ENCODE measurements around the gene SIDT2. TPM values are rescaled to one million over a fixed set of nuclear protein-coding genes. Genes with fewer than 3 reads are reported as not detected.

Gene SIDT2
- total and polyA plus RNA-seq, 2 donors (not counting 3 experiments of a cell fraction or from before 2014, with no cell fraction given): 28.7 to 34.5 TPM

- no peak overlapping the region for H2AFZ ChIP-seq (ENCODE audit: low read depth, low read length)
- H3K4me1 ChIP-seq (ENCODE audit: control insufficient read depth, extremely low read depth, insufficient read depth, low read length): peaks cover 9% of the 10 kb centered on the region
- H4K20me1 ChIP-seq (replicated peaks; ENCODE audit: control insufficient read depth, extremely low read depth, insufficient read depth, low read length): no peaks in the 10 kb centered on the region
- H3K36me3 ChIP-seq (ENCODE audit: control insufficient read depth in 2 of 2, extremely low read depth in 1 of 2, insufficient read depth in 2 of 2, low read length in 2 of 2): peaks cover 0 to 3% of the 10 kb centered on the region in 2 experiments
- no TSS peak for BruUV-seq (replicated peaks)
- no peak overlapping the region for H3K4me3 ChIP-seq (replicated peaks in 1 of 3; ENCODE audit: insufficient read depth in 1 of 3, low read depth in 1 of 3, low read length in 3 of 3)
- intact Hi-C loops (cut with micrococcal nuclease): loop anchor here (2.0 kb wide), 1 partner anchor 19 kb away; the partner anchor contains the start of gene SIDT2
- H3K79me2 ChIP-seq (ENCODE audit: control insufficient read depth, insufficient read depth, low read length): no peaks in the 10 kb centered on the region
- dilution Hi-C loops (cut with MboI; ENCODE audit: extremely low pct_ligation_motif_present, low sequenced_read_pairs): no loop called here
- POLR2A ChIA-PET: no interaction called here
- H3K27ac ChIP-seq (ENCODE audit: insufficient read depth, low read depth, low read length): no peak overlapping the region
- H3K27me3 ChIP-seq (ENCODE audit: control insufficient read depth in 2 of 2, insufficient read depth in 2 of 2, low read length in 2 of 2): no peaks in the 10 kb centered on the region
- no peaks in the 10 kb centered on the region for H3K9me1 ChIP-seq (replicated peaks; ENCODE audit: control insufficient read depth, extremely low read depth, insufficient read depth, low read length)
- no peak for DNase-seq (ENCODE audit: low read depth, low spot score)
- no peak overlapping the region for H3K4me2 ChIP-seq (ENCODE audit: insufficient read depth, low read length)
- peak; percentile 36 to 41 for TF ChIP-seq CTCF (IDR thresholded peaks at IDR 0.05; ENCODE audit: extremely low read depth in 1 of 2, insufficient read depth in 1 of 2, low read depth in 1 of 2, low read length in 2 of 2)
- TF ChIP-seq FOS (IDR thresholded peaks at IDR 0.05; ENCODE audit: borderline replicate concordance, insufficient read depth, low read length): no peak
- no peak for FAIRE-seq
- H3K9me3 ChIP-seq (replicated peaks; ENCODE audit: control insufficient read depth, insufficient read depth, low read length): no peaks in the 10 kb centered on the region
- CTCF ChIA-PET: interaction anchor here (1.1 to 1.3 kb wide), 3 partner anchors 16 to 29 kb away, joined by 3 to 4 read pairs (median 3); no protein-coding TSS in a partner anchor
- H3K9ac ChIP-seq (replicated peaks; ENCODE audit: extremely low read depth, insufficient read depth, low read length): no peak overlapping the region
Measured at GRCh38 chr11:117197516-117198456, 19.2 kb downstream of the SIDT2 start.

- no peaks in the 10 kb centered on the region for H3K9me3 ChIP-seq (replicated peaks; ENCODE audit: control insufficient read depth, insufficient read depth, low read length)
- H4K20me1 ChIP-seq (replicated peaks; ENCODE audit: control insufficient read depth, extremely low read depth, insufficient read depth, low read length): no peaks in the 10 kb centered on the region
- no peak overlapping the region for H3K27ac ChIP-seq (ENCODE audit: insufficient read depth, low read depth, low read length)
- no peaks in the 10 kb centered on the region for H3K27me3 ChIP-seq (ENCODE audit: control insufficient read depth in 2 of 2, insufficient read depth in 2 of 2, low read length in 2 of 2)
- H2AFZ ChIP-seq (ENCODE audit: low read depth, low read length): peak overlapping the region; percentile 75
- TSS peak; percentile 72 for BruUV-seq (replicated peaks)
- peak overlapping the region; percentile 38 for H3K4me2 ChIP-seq (ENCODE audit: insufficient read depth, low read length)
- TF ChIP-seq POLR2AphosphoS5 (IDR thresholded peaks at IDR 0.05; ENCODE audit: insufficient read depth, low read depth, low read length): no peak
- TF ChIP-seq MAX (IDR thresholded peaks at IDR 0.05; ENCODE audit: insufficient read depth, insufficient read length): no peak
- no peak for TF ChIP-seq POLR2A (IDR thresholded peaks at IDR 0.05; ENCODE audit: low read depth, low read length)
- dilution Hi-C loops (cut with MboI; ENCODE audit: extremely low pct_ligation_motif_present, low sequenced_read_pairs): no loop called here
- no peaks in the 10 kb centered on the region for H3K79me2 ChIP-seq (ENCODE audit: control insufficient read depth, insufficient read depth, low read length)
- FAIRE-seq (no peak), DNase-seq (ENCODE audit: low read depth, low spot score) (no peak)
- peaks cover 9% of the 10 kb centered on the region for H3K4me1 ChIP-seq (ENCODE audit: control insufficient read depth, extremely low read depth, insufficient read depth, low read length)
- H3K36me3 ChIP-seq (ENCODE audit: control insufficient read depth in 2 of 2, extremely low read depth in 1 of 2, insufficient read depth in 2 of 2, low read length in 2 of 2): peaks cover 0 to 3% of the 10 kb centered on the region in 2 experiments
- POLR2A ChIA-PET: no interaction called here
- intact Hi-C loops (cut with micrococcal nuclease): loop anchor here (2.0 kb wide), 1 partner anchor 20 kb away; the partner anchor contains the start of gene SIDT2
- no peaks in the 10 kb centered on the region for H3K9me1 ChIP-seq (replicated peaks; ENCODE audit: control insufficient read depth, extremely low read depth, insufficient read depth, low read length)
- H3K9ac ChIP-seq (replicated peaks; ENCODE audit: extremely low read depth, insufficient read depth, low read length): no peak overlapping the region
- CTCF ChIA-PET: interaction anchor here (1.1 to 1.3 kb wide), 3 partner anchors 15 to 28 kb away, joined by 3 to 4 read pairs (median 3); no protein-coding TSS in a partner anchor
- H3K4me3 ChIP-seq (replicated peaks in 1 of 3; ENCODE audit: insufficient read depth in 1 of 3, low read depth in 1 of 3, low read length in 3 of 3): peak overlapping the region in 1 of 3 experiments; percentile 12
Measured at GRCh38 chr11:117198613-117199012, 20.1 kb downstream of the SIDT2 start.

Data from endothelial cell of umbilical vein (primary cell).